ENCODE results near the gene NXPH4. TPM values are rescaled to one million over a fixed set of nuclear protein-coding genes. Genes with fewer than 3 reads are reported as not detected.

The NXPH4 gene
- total RNA-seq = under 0.01 TPM in 1 of 2 replicates, not detected in the other

GRCh38 chr12:57216014-57216911 lies at the start of gene NXPH4:
Gene NXPH4 (plus strand): TSS chr12:57216794. CDS start chr12:57216970, 176 bp downstream.
- peak in 1 of 2 donors; percentile 11 for DNase-seq (ENCODE audit: low read depth in 2 of 2)

GRCh38 chr12:57166971-57167371 lies 49.6 kb upstream of the NXPH4 start:
- DNase-seq (ENCODE audit: low read depth in 2 of 2) = peak in 1 of 2 donors; percentile 55

GRCh38 chr12:57168058-57168457 lies 48.5 kb upstream of the NXPH4 start:
- no peak for DNase-seq (ENCODE audit: low read depth in 2 of 2)

GRCh38 chr12:57169046-57169795 lies 47.4 kb upstream of the NXPH4 start:
- DNase-seq (ENCODE audit: low read depth in 2 of 2) = no peak

GRCh38 chr12:57169969-57170368 lies 46.6 kb upstream of the NXPH4 start:
- DNase-seq (ENCODE audit: low read depth in 2 of 2) = no peak

- no peak for DNase-seq (ENCODE audit: low read depth in 2 of 2)
Observed at GRCh38 chr12:57170408-57170807, 46.2 kb upstream of the NXPH4 start.

- no peak for DNase-seq (ENCODE audit: low read depth in 2 of 2)
Observed at GRCh38 chr12:57170927-57171326, 45.7 kb upstream of the NXPH4 start.

- no peak for DNase-seq (ENCODE audit: low read depth in 2 of 2)
Observed at GRCh38 chr12:57171668-57172067, 44.9 kb upstream of the NXPH4 start.

GRCh38 chr12:57173089-57173488 lies 43.5 kb upstream of the NXPH4 start:
- peak; percentile 7 to 44 for DNase-seq (ENCODE audit: low read depth in 2 of 2)

- no peak for DNase-seq (ENCODE audit: low read depth in 2 of 2)
Observed at GRCh38 chr12:57173683-57174082, 42.9 kb upstream of the NXPH4 start.

- peak; percentile 32 to 60 for DNase-seq (ENCODE audit: low read depth in 2 of 2)
Observed at GRCh38 chr12:57175428-57176138, 41.0 kb upstream of the NXPH4 start.

GRCh38 chr12:57176139-57176477 lies 40.5 kb upstream of the NXPH4 start:
- DNase-seq (ENCODE audit: low read depth in 2 of 2) = no peak

GRCh38 chr12:57176846-57177245 lies 39.7 kb upstream of the NXPH4 start:
- no peak for DNase-seq (ENCODE audit: low read depth in 2 of 2)

- no peak for DNase-seq (ENCODE audit: low read depth in 2 of 2)
Observed at GRCh38 chr12:57177354-57177753, 39.2 kb upstream of the NXPH4 start.

GRCh38 chr12:57178213-57178612 lies 38.4 kb upstream of the NXPH4 start:
- no peak for DNase-seq (ENCODE audit: low read depth in 2 of 2)

GRCh38 chr12:57179331-57180086 lies 37.1 kb upstream of the NXPH4 start:
- no peak for DNase-seq (ENCODE audit: low read depth in 2 of 2)

- DNase-seq (ENCODE audit: low read depth in 2 of 2) = no peak
Observed at GRCh38 chr12:57180321-57180989, 36.1 kb upstream of the NXPH4 start.

- DNase-seq (ENCODE audit: low read depth in 2 of 2) = no peak
Observed at GRCh38 chr12:57181072-57181471, 35.5 kb upstream of the NXPH4 start.

GRCh38 chr12:57181561-57182155 lies 34.9 kb upstream of the NXPH4 start:
- no peak for DNase-seq (ENCODE audit: low read depth in 2 of 2)

- DNase-seq (ENCODE audit: low read depth in 2 of 2) = peak; percentile 16 to 55
Observed at GRCh38 chr12:57182918-57183575, 33.5 kb upstream of the NXPH4 start.
